Ectodermal cell (in vitro differentiated cells): ENCODE measurements around the gene STK11.

Source experiments
- H3K27ac ChIP-seq: 2 replicates; pipeline ENCODE4 v1.7.0; 2013; ENCODE audit warnings: mild to moderate bottlenecking, low read depth, low read length; ENCODE audit not compliant: insufficient read depth, poor library complexity, severe bottlenecking
- H3K27me3 ChIP-seq: 2 replicates; pipeline ENCODE4 v1.7.0; 2013; ENCODE audit warnings: mild to moderate bottlenecking, low read length; ENCODE audit not compliant: insufficient read depth, control insufficient read depth, poor library complexity, severe bottlenecking
- H3K36me3 ChIP-seq: one replicate; pipeline ENCODE4 v1.7.0; 2013; ENCODE audit warnings: low read length; ENCODE audit not compliant: control insufficient read depth, insufficient read depth
- H3K4me1 ChIP-seq: one replicate; pipeline ENCODE4 v1.7.0; 2013; ENCODE audit warnings: low read length; ENCODE audit not compliant: control insufficient read depth, insufficient read depth
- H3K4me3 ChIP-seq: 2 replicates; pipeline ENCODE4 v1.7.0; 2013; ENCODE audit warnings: low read depth, low read length, control low read depth; ENCODE audit not compliant: insufficient read depth
- H3K9me3 ChIP-seq: 2 replicates; pipeline ENCODE4 v1.7.0; 2013; ENCODE audit warnings: mild to moderate bottlenecking, low read length, moderate library complexity; ENCODE audit not compliant: control insufficient read depth
- whole genome bisulfite sequencing, 2 experiments: methylation state at CpG; one replicate each; pipeline ENCODE4 v1.1.7; 2013; ENCODE audit warnings: missing lambda C conversion rate in 2 of 2; 5-methylcytosine and 5-hydroxymethylcytosine counted together

Gene STK11

GRCh38 chr19:1227304-1228054 is 21.9 kb downstream of the STK11 start:
- Histone ChIP-seq H3K36me3 (peaks cover 19% of the 10 kb centered on the region), H3K27me3 (no peaks in the 10 kb centered on the region), H3K4me3 (no peak overlapping the region), H3K9me3 (no peaks in the 10 kb centered on the region), H3K27ac (no peak overlapping the region), H3K4me1 (peaks cover 9% of the 10 kb centered on the region)
- 94% methylated on average over 56 of the region's 56 CpGs for WGBS, 2 experiments

- peaks cover 20% of the 10 kb centered on the region for H3K36me3 ChIP-seq
- H3K27me3 ChIP-seq = no peaks in the 10 kb centered on the region
- 97% methylated on average over 100 of the region's 100 CpGs for WGBS, 2 experiments
- H3K9me3 ChIP-seq = no peaks in the 10 kb centered on the region
- H3K4me3 ChIP-seq = no peak overlapping the region
- H3K4me1 ChIP-seq = peaks cover 9% of the 10 kb centered on the region
- no peak overlapping the region for H3K27ac ChIP-seq
Observed at GRCh38 chr19:1228161-1228957, 22.8 kb downstream of the STK11 start.

- WGBS, 2 experiments = 96 to 97% methylated on average over 158 of the region's 158 CpGs
- no peaks in the 10 kb centered on the region for H3K27me3 ChIP-seq
- peaks cover 9% of the 10 kb centered on the region for H3K4me1 ChIP-seq
- H3K9me3 ChIP-seq = no peaks in the 10 kb centered on the region
- peaks cover 29% of the 10 kb centered on the region for H3K36me3 ChIP-seq
- no peak overlapping the region for H3K27ac ChIP-seq
- no peak overlapping the region for H3K4me3 ChIP-seq
Observed at GRCh38 chr19:1229056-1229923, 23.7 kb downstream of the STK11 start.

GRCh38 chr19:1229924-1230782 is 24.6 kb downstream of the STK11 start:
- H3K27ac ChIP-seq = no peak overlapping the region
- H3K36me3 ChIP-seq = peaks cover 36% of the 10 kb centered on the region
- 92 to 94% methylated on average over 61 of the region's 61 CpGs for WGBS, 2 experiments

GRCh38 chr19:1230783-1231489 is 25.4 kb downstream of the STK11 start:
- Histone ChIP-seq H3K27ac (no peak overlapping the region), H3K36me3 (peaks cover 36% of the 10 kb centered on the region), H3K27me3 (no peaks in the 10 kb centered on the region), H3K4me1 (peaks cover 9% of the 10 kb centered on the region), H3K9me3 (no peaks in the 10 kb centered on the region), H3K4me3 (no peak overlapping the region)
- 84 to 88% methylated on average over 32 to 33 of the region's 38 CpGs for WGBS, 2 experiments

More at GRCh38 chr19:1229924-1230782, 24.6 kb downstream of the STK11 start:
- Histone ChIP-seq H3K27me3 (no peaks in the 10 kb centered on the region), H3K9me3 (no peaks in the 10 kb centered on the region), H3K4me1 (peaks cover 9% of the 10 kb centered on the region), H3K4me3 (no peak overlapping the region)

- Histone ChIP-seq H3K27me3 (no peaks in the 10 kb centered on the region), H3K27ac (no peak overlapping the region), H3K4me1 (peaks cover 9% of the 10 kb centered on the region), H3K9me3 (no peaks in the 10 kb centered on the region), H3K4me3 (no peak overlapping the region), H3K36me3 (peaks cover 29% of the 10 kb centered on the region)
- WGBS, 2 experiments = 93 to 94% methylated on average over 15 of the region's 15 CpGs
Observed at GRCh38 chr19:1231729-1232637, 26.4 kb downstream of the STK11 start.

- H3K36me3 ChIP-seq = peaks cover 22% of the 10 kb centered on the region
- WGBS, 2 experiments = 84 to 85% methylated on average over 15 of the region's 15 CpGs
- no peaks in the 10 kb centered on the region for H3K27me3 ChIP-seq
- H3K9me3 ChIP-seq = no peaks in the 10 kb centered on the region
- peaks cover 9% of the 10 kb centered on the region for H3K4me1 ChIP-seq
- no peak overlapping the region for H3K4me3 ChIP-seq
- H3K27ac ChIP-seq = no peak overlapping the region
Observed at GRCh38 chr19:1232652-1233072, 27.1 kb downstream of the STK11 start.

- WGBS, 2 experiments = 96% methylated on average over 24 of the region's 24 CpGs
- peaks cover 17% of the 10 kb centered on the region for H3K36me3 ChIP-seq
Observed at GRCh38 chr19:1233115-1233667, 27.6 kb downstream of the STK11 start.

More at GRCh38 chr19:1233115-1233667, 27.6 kb downstream of the STK11 start:
- Histone ChIP-seq H3K4me1 (peaks cover 10% of the 10 kb centered on the region), H3K9me3 (no peaks in the 10 kb centered on the region), H3K4me3 (no peak overlapping the region), H3K27me3 (no peaks in the 10 kb centered on the region), H3K27ac (no peak overlapping the region)
